Kidney (tissue), 14 donors: Measurements from ENCODE around the gene RNF150. TPM values are rescaled to one million over a fixed set of nuclear protein-coding genes. Genes with fewer than 3 reads are reported as not detected.

Experiments
- DNase-seq, 5 donors: peaks; one replicate each; pipeline ENCODE4 v3.0.0-alpha.2; 2013 to 2020
- FAIRE-seq: peaks from 2 replicates; lab custom pipeline; 2012; peaks lifted over from hg19 to GRCh38; lab: Jason Lieb, UNC
- H3K27ac ChIP-seq, 2 donors: one replicate each; pipeline ENCODE4 v1.7.0; 2013; ENCODE audit warnings: low read depth in 2 of 2, low read length in 2 of 2, inconsistent platforms in 1 of 2
- H3K27me3 ChIP-seq: one replicate; pipeline ENCODE4 v1.7.1; 2013; ENCODE audit warnings: low read length, inconsistent platforms; ENCODE audit not compliant: control insufficient read depth, insufficient read depth
- H3K36me3 ChIP-seq, 3 donors: one replicate each; pipeline versions ENCODE4 v1.7.0 to v1.7.1; 2013; ENCODE audit warnings: low read length in 3 of 3, control low read depth in 1 of 3, inconsistent platforms in 1 of 3; ENCODE audit not compliant: insufficient read depth in 3 of 3, control insufficient read depth in 2 of 3
- H3K4me1 ChIP-seq, 3 donors: one replicate each; pipeline versions ENCODE4 v1.7.0 to v1.7.1; 2013; ENCODE audit warnings: low read length in 3 of 3, inconsistent platforms in 1 of 3, low read depth in 1 of 3; ENCODE audit not compliant: control insufficient read depth in 2 of 3, insufficient read depth in 2 of 3
- H3K4me3 ChIP-seq, 3 donors: one replicate each; pipeline versions ENCODE4 v1.7.0 to v1.8.1; 2013; ENCODE audit warnings: low read length in 3 of 3, control low read depth in 1 of 3, inconsistent platforms in 1 of 3
- H3K9ac ChIP-seq, 3 donors: one replicate each; pipeline versions ENCODE4 v1.7.0 to v1.7.1; 2013; ENCODE audit warnings: low read length in 3 of 3, control low read depth in 1 of 3, inconsistent platforms in 1 of 3
- H3K9me3 ChIP-seq, 3 donors: one replicate each; pipeline versions ENCODE4 v1.7.0 to v1.7.1; 2013; ENCODE audit warnings: low read length in 3 of 3, control low read depth in 1 of 3, inconsistent platforms in 1 of 3; ENCODE audit not compliant: control insufficient read depth in 2 of 3, insufficient read depth in 1 of 3
- intact Hi-C: fragments of 100-400 bp; cut with DNase I; formaldehyde crosslinking; loops from one replicate; pipeline ENCODE4 v1.11.1; 2022
- polyA plus RNA-seq: library from polyadenylated mRNA; stranded (reverse); fragments of 350-450 nt; fragmentation: Illumina TruSeq; extraction: RNeasy Lipid Tissue Mini Kit (QIAGEN cat#74804); gene quantifications from one replicate; pipeline ENCODE4 v1.2.3, GENCODE V29; 2014; ENCODE audit warnings: low read depth, low replicate concordance; ENCODE audit not compliant: insufficient read depth
- total RNA-seq: library from RNA; stranded (reverse); fragmentation: NEBNext Ultra II Directional; extraction: Animal tissue kit (Norgen Biotek cat#: 25700); gene quantifications from one replicate; pipeline ENCODE4 v1.2.1, GENCODE V29; 2021
- TF ChIP-seq, protein P1 (sequence below): IDR thresholded peaks from 3 replicates; pipeline ENCODE4 v1.5.1; 2012; ENCODE audit warnings: mild to moderate bottlenecking, moderate library complexity, borderline replicate concordance; ENCODE audit not compliant: insufficient read depth; ENCODE audit errors: extremely low read depth
- donor health status: control.
- donor health status: control.
- donor health status: control.
- donor health status: control.
- donor health status: control.
- donor health status: DM: yes; HTN: yes; CAD: no.
- donor health status: Normal renal cell carcinoma (clear cell type).

The RNF150 gene
- total and polyA plus RNA-seq, 2 donors from 2014 or later, result 5.0 to 34.2 TPM

DNA sequence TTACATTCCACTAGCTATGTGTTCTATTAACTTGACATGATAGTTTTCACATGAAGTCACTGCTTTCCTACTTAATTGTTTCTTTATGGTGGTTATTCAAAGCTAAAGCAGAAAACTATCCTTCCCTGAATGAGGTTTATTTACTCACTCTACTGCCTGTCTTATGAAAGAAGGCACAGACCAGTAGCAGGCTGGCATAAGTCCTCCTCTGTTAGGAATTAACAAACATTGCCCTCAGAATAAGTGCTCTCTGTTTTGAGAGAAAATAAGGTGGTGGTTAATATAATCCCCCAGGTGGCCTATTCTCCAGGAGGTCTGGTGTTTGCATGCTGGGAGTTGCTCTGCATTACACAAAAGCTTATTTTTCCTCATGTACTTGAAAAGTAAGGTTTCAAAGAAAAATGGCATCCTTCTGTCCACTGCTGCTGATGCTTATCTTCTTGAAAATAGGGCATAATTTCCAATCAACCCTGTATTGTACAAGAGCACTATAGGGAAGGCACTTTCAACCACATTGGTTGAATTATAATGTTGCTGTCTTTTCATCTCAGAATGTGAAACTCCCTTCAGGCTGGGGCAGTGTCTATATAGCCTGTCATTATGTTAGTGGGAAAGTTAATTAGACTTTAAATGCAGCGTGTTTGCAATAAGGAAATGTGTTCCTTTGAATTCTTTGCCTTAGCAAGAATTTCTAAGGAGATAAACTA is 257.4 kb downstream of the RNF150 start:
- DNase-seq (no peak), FAIRE-seq (no peak)
- Histone ChIP-seq H3K4me3 (no peak overlapping the region), H3K36me3 (no peaks in the 10 kb centered on the region), H3K4me1 (no peaks in the 10 kb centered on the region), H3K27me3 (no peaks in the 10 kb centered on the region), H3K9ac (no peak overlapping the region), H3K27ac (no peak overlapping the region), H3K9me3 (no peaks in the 10 kb centered on the region)
- intact Hi-C loops, result no loop called here
- TF ChIP-seq, protein P1, sequence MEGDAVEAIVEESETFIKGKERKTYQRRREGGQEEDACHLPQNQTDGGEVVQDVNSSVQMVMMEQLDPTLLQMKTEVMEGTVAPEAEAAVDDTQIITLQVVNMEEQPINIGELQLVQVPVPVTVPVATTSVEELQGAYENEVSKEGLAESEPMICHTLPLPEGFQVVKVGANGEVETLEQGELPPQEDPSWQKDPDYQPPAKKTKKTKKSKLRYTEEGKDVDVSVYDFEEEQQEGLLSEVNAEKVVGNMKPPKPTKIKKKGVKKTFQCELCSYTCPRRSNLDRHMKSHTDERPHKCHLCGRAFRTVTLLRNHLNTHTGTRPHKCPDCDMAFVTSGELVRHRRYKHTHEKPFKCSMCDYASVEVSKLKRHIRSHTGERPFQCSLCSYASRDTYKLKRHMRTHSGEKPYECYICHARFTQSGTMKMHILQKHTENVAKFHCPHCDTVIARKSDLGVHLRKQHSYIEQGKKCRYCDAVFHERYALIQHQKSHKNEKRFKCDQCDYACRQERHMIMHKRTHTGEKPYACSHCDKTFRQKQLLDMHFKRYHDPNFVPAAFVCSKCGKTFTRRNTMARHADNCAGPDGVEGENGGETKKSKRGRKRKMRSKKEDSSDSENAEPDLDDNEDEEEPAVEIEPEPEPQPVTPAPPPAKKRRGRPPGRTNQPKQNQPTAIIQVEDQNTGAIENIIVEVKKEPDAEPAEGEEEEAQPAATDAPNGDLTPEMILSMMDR, result no peak

DNA sequence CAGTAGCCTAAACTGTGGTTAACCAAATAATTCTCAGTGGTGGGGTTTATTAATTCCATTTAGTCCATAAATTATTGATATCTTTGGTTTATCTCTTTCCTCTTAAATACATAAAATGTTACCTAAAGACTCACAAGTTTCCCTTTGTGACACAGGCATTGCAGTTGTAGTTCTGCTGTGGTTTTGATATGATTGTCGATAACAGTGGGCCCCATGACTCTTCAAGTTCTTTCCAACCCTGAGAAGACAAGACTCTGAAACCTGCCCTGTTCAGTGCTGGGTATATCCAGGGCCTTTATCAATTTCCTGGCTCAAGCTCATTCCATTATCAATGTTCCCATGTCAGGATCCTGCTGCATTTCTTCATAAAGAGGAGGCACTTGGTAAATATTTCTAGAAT is 259.2 kb downstream of the RNF150 start:
- no peak for FAIRE-seq
- Histone ChIP-seq H3K9me3 (no peaks in the 10 kb centered on the region), H3K4me1 (no peaks in the 10 kb centered on the region), H3K36me3 (no peaks in the 10 kb centered on the region), H3K4me3 (no peak overlapping the region), H3K27me3 (no peaks in the 10 kb centered on the region), H3K27ac (no peak overlapping the region), H3K9ac (no peak overlapping the region)
- TF ChIP-seq, protein P1, result no peak
- intact Hi-C loops, result no loop called here
- DNase-seq, result no peak

DNA sequence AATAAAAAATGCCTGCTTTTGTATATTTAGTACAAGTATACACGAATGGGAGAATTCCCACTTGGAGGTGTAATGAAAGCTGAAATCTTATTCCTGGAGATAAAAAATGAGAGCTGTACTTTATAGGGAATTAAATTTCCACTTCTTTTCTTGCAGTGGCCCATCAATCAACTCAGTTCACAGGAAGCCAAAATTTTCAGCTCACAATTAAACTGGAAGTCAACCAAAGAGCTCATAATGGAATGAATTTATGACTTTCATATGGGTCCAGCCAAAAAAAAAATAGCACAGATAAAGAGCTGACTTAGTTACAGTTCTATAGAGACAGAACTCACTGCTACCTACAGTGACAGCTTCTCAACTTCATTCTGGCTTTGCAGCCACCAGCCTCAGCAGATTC is 261.9 kb downstream of the RNF150 start:
- TF ChIP-seq, protein P1, result no peak
- FAIRE-seq, result no peak
- no peaks in the 10 kb centered on the region for H3K27me3 ChIP-seq
- no peak overlapping the region for H3K4me3 ChIP-seq
- intact Hi-C loops, result no loop called here
- H3K36me3 ChIP-seq, result no peaks in the 10 kb centered on the region
- peak in 1 of 5 donors; percentile 42 for DNase-seq
- H3K27ac ChIP-seq, result no peak overlapping the region
- no peak overlapping the region for H3K9ac ChIP-seq
- no peaks in the 10 kb centered on the region for H3K4me1 ChIP-seq
- H3K9me3 ChIP-seq, result no peaks in the 10 kb centered on the region

DNA sequence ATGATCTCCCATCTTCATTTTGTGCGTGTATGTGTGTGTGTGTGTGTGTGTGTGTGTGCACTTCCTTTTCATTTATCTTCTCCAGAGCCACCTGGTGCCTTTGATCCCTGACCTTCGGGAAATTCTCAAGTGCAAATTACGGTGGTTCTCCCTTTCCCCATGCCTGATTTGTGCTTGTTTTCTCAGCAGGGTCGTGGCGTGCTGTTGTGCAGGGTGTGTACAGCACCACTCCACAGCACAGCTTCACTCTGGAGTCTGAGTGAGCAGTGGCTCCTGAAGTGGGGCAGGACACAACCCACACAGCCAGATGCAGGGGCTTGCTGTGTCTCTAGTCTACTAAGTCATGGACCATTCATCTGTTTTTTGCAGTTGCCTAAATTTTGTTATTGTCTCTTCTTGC is 262.8 kb downstream of the RNF150 start:
- no peak overlapping the region for H3K4me3 ChIP-seq
- no peaks in the 10 kb centered on the region for H3K27me3 ChIP-seq
- no peaks in the 10 kb centered on the region for H3K36me3 ChIP-seq
- DNase-seq (no peak), FAIRE-seq (no peak)
- H3K9me3 ChIP-seq, result no peaks in the 10 kb centered on the region
- TF ChIP-seq, protein P1, result no peak
- H3K27ac ChIP-seq, result no peak overlapping the region
- H3K4me1 ChIP-seq, result no peaks in the 10 kb centered on the region
- intact Hi-C loops, result no loop called here
- H3K9ac ChIP-seq, result no peak overlapping the region
